A549 (cell line): ENCODE data around the gene WIF1.

Source experiments
- ELK1 ChIP-seq: fragments of 150-350 bp; IDR thresholded peaks from 2 replicates; pipeline ENCODE4 v1.6.1; 2014; ENCODE audit warnings: low read depth, mild to moderate bottlenecking, low read length
- FOSL2 ChIP-seq, 2 experiments: fragments of 450-650 bp in 1 of 2; fragments of >200 bp in 1 of 2; sonication (Bioruptor Twin) in 1 of 2; formaldehyde crosslinking; IDR thresholded peaks; 2 replicates each; pipeline versions ENCODE4 v1.5.0 to v1.6.1; 2016 to 2020; ENCODE audit warnings: mild to moderate bottlenecking in 1 of 2, moderate library complexity in 1 of 2
- FOXS1 ChIP-seq: fragments of 250-450 bp; sonication (Bioruptor Pico); IDR thresholded peaks from 2 replicates; pipeline ENCODE4 v1.5.0; 2020; ENCODE audit warnings: mild to moderate bottlenecking, moderate library complexity
- JUNB ChIP-seq: fragments of >200 bp; sonication (Bioruptor Twin); formaldehyde crosslinking; IDR thresholded peaks from 2 replicates; pipeline ENCODE4 v1.6.1; 2016
- POLR2A ChIP-seq: IDR thresholded peaks from 2 replicates; pipeline ENCODE4 v1.6.1; 2012; ENCODE audit warnings: mild to moderate bottlenecking, low read length
- REST ChIP-seq: fragments of 200-600 bp; sonication (generic); IDR thresholded peaks from 2 replicates; pipeline ENCODE4 v1.6.1; 2016; ENCODE audit warnings: antibody characterized with exemption, mild to moderate bottlenecking, moderate library complexity
- SREBF2 ChIP-seq: fragments of 450-650 bp; IDR thresholded peaks from 2 replicates; pipeline ENCODE4 v1.6.1; 2014; ENCODE audit warnings: mild to moderate bottlenecking, moderate library complexity
- TF ChIP-seq, protein P1 (sequence below): fragments of >200 bp; sonication (Bioruptor Twin); formaldehyde crosslinking; IDR thresholded peaks from 3 replicates; pipeline ENCODE4 v1.5.1; 2016
- TF ChIP-seq, protein P2 (sequence below): IDR thresholded peaks from 2 replicates; pipeline ENCODE4 v1.6.1; 2012

GRCh38 chr12:65023485-65023884, 97.6 kb downstream of the WIF1 start:
- TF ChIP-seq FOSL2 (IDR thresholded peaks at IDR 0.05) (no peak), FOSL2 (CRISPR knock-in tag; IDR thresholded peaks at IDR 0.05) (no peak), POLR2A (no peak), FOXS1 (CRISPR knock-in tag) (no peak), JUNB (no peak), REST (no peak), ELK1 (no peak), SREBF2 (no peak)
- TF ChIP-seq, protein P1, sequence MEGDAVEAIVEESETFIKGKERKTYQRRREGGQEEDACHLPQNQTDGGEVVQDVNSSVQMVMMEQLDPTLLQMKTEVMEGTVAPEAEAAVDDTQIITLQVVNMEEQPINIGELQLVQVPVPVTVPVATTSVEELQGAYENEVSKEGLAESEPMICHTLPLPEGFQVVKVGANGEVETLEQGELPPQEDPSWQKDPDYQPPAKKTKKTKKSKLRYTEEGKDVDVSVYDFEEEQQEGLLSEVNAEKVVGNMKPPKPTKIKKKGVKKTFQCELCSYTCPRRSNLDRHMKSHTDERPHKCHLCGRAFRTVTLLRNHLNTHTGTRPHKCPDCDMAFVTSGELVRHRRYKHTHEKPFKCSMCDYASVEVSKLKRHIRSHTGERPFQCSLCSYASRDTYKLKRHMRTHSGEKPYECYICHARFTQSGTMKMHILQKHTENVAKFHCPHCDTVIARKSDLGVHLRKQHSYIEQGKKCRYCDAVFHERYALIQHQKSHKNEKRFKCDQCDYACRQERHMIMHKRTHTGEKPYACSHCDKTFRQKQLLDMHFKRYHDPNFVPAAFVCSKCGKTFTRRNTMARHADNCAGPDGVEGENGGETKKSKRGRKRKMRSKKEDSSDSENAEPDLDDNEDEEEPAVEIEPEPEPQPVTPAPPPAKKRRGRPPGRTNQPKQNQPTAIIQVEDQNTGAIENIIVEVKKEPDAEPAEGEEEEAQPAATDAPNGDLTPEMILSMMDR: no peak
- TF ChIP-seq, protein P2, sequence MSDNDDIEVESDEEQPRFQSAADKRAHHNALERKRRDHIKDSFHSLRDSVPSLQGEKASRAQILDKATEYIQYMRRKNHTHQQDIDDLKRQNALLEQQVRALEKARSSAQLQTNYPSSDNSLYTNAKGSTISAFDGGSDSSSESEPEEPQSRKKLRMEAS: no peak
